Hematopoietic multipotent progenitor cell treated with erythropoietin and hydrocortisone succinate and interleukin-3 and kit ligand, for 6 days (in vitro differentiated cells): ENCODE results near the gene ALDOC.
"Not testable (repeated sequence)": the region's sequence is repeated elsewhere in the genome, so short reads cannot be mapped to it uniquely, and the experiment has no call there.

ENCODE experiments used
- DNase-seq: peaks from one replicate; pipeline ENCODE4 v3.0.0-alpha.2; 2015

Gene ALDOC

DNA sequence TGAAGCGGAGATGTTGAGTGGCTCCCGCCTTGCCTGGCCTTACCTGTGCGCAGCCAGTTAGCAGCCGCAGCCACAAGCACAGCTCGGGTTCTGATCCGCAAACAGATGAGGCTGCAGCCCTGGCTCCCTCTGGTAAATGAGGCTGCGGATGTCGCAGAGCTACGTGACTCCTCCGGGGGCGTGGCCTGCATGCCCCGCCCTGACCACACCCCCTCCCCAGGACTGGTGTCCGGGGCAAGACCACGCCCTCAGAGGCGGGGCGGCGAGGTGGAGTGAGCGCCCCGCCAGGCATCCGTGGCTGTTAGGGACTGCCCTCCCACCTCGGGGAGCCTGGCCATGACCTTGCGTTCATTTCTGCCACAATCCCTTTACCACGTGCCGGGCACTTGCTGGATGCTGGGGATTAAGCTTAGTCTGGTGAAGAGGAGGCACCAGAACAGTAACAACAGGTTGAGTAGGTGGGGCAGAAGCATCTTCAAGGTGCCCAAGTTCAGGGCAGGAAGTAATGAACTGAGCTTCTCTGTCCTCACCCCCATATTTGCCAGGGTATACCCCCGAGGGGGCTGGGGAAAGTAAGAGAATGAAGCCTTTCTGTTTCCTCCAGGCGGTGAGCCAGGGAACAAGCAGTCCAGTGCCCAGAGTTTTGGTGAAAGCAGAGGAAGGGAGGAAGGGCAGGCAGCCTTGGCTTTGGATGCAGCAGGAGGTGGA, at the start of gene ALDOC:
Gene ALDOC (minus strand): TSS at position 138 of the 708 bp plus-strand sequence. CDS start 1,363 bp downstream, outside the sequence.
- DNase-seq: peak; percentile 98

DNA sequence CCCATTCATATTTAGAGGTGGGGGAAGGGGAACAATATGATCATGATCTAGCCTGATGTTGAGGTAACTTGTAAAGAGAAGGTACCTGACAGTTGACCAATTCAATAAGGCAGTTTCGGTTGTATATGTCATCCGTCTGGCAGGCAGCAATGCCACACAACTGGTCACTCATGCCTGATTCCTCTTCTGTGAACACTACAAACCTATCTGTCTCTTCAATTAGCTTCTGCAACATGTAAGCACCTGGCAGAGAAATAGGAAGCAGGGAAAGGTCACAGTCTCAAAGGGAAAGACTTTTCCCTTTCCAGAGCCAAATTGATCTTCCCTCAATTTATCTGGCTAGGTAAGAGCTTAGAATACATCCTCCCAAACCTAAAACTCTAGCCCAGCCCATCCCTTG, 47.5 kb upstream of the ALDOC start:
- DNase-seq: no peak

DNA sequence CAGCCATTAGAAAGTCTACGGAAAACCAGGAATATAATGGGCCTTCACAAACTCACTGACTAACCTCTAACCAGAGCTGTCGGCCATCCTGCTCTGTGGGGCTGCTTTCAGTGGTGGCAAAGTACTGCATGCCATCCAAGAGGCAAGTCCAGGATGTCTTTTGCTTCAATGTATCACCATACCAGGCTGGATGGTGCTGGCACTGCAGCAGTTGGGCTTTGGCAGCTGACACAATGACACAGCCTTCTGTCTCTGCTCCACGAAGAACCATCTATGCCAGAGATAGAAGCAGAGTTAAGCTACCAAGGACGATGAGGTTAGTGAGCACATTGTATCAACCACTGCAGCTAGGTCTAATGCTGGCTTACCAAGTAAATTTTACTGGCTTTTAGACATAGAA, 47.0 kb upstream of the ALDOC start:
- DNase-seq: no peak

DNA sequence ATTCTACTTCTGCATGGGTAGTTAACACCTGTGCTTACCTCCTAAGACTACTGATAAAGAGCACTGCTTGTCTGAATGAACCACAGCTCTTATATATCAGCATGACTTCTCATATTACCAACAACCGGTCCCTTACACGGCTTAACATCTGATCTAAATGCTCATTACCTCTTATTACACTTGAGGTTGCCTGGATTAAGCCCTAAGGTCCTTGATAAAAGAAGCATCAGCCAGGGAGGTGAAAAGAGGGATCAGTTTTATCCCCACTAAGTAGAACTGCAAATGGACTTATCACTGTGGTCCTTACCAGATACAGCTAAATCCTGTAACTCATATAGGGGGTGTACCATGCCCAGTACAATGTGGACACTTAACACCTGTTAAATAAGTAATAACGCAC, 45.5 kb upstream of the ALDOC start:
- no peak for DNase-seq

DNA sequence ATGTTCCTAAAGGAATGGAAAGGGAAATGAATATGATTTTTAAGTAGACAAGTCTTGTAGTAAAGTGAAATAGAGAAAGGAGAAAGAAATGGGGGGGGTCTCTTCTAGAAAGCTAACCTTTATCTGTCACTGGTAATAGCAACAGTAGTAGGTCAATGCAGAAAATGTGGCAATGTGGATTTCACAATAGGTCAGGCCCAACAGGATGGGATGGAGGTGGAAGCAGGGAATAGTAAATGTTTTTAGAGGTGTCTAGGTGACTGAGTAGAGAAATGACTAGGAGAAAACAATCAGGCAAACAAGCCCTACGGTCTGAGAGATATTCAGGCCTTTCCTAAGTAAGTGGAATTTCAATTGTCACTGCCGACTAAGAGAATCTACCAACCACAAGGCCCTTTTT, 43.3 kb upstream of the ALDOC start:
- no peak for DNase-seq

DNA sequence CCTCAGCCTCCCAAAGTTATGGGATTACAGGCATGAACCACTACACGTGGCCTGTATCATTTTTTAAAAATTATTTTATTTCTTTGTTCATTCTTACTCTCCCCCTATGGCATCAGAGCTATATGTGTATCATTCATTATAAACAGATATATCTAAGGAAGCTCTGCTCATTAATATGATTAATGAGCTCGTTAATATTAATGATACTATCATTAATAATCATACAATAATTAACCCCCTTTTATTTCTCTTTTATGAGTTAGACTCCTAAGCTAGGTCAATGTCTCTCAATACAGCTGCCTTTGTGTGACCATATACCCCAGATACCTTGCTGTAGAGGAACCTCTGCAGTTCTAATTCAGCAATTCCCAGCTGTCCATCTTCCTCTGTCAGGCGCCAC, 41.8 kb upstream of the ALDOC start:
- no peak for DNase-seq

DNA sequence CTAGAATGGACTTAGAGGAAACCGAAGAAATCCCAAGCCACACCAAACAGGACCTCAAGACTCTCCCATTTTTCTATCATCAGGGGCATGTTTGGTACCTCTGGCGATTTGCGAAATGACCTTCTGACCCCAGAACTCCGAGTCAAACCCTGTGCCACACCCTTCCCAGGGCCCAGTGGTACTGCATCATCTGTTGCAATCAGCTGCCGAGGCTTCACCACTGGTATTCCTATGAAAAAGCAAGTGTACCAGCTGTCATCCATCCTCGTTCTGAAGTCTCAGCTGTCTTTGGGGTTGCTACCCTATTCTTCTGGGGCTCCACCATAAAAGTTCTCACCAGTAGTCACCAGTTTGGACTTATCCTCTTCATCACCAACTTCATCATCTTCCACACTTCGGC, 39.6 kb upstream of the ALDOC start:
- DNase-seq: no peak

DNA sequence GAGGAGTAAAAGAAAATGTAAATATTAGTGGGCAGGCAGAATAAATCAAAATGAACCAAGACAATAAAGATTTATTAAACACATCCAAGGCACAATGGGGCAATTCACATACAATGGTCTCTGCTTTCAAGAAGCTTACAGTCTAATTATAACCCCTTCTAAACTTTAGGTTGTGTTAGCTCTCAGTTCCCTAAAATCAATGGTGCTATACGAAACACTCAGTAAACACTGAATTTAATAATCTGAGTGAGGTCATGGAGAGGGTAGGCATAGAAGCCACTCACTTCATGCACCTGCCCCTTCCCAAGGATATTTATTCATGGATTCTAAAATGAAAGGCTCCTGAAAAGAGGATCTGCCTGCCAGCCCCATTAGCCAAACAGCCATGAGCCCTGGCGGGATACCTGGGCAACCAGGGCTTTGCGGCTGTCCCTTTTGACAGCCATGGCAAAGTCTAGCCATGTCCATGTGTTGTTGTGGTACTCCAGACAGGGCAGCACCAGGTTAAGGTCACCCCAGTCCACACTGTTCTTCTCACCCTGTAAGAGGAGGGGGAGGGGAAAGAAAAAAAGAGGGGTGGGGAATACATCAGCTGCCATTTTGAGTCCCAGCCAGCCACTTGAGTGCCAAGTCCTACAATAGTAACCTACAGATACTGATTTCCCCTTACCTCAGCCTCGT, 38.7 kb upstream of the ALDOC start:
- no peak for DNase-seq

DNA sequence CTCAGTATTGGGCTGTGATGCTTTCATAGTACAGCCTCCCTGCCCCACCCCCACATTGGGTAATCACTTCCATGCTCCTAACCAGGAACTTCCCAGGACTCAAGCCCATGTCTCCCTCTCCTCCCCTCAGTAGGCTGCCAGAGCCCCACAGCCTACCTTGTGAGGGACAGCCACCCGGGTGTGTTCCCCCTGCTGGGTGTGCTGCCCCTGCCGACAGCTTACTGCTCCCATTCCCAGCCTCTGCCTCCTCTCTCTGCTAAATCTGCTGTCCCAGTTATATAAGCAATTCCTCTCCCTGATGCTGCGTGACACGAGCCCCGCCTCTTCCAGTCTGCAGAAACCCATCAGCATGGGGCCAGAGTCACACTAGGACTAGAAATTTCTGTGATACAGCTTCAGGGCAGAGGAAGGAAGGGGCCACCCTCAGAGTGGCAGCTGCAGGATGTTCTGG, 37.3 kb upstream of the ALDOC start, which contains the start of gene RSKR:
Gene RSKR (minus strand): TSS at position 255 of the 451 bp plus-strand sequence. CDS start 24 bp downstream, at position 231.
- DNase-seq: no peak

DNA sequence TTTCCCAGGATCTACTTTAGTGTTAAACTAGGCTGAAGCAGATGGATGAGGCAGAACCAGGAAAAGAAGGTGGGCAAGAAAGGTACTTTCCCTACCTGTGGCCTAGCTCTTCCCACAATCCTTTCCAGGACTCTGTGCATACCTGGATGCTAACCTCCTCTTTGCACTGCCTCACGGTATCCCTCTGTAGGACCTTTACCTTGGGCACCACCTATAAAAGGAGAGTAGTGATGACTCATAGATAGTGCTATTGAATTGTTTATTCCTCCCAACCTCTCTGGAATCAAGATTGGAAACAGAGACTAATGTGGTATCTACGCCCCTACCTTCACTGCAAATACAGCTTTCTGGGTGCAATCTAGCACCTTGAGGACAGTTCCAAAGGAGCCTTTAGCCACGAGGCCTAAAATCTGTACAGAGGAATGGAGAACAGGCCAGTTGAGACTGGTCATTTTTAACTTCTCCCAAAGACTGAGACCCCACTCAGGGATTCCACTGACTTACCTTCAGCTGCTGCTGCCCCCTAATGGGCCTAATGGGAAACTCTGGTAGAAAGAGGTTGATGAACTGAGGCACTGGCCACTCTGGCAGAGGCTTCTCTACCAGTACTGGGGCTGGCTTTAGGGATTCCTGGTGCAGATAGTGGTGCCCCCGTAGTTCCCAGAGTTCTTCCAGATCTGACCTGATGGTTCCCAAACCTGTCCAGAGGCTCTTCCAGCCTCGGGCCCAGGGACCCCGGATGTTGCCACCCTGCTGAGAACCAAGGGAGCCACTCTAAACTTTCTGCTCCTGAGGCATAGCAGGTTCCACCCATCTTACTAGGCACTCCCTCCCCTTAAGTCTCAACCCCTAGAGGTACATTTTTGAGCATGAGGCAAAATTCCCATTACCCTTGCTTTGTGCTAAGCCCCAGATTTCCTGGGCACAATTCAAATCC, 36.5 kb upstream of the ALDOC start:
- peak; percentile 55 for DNase-seq

DNA sequence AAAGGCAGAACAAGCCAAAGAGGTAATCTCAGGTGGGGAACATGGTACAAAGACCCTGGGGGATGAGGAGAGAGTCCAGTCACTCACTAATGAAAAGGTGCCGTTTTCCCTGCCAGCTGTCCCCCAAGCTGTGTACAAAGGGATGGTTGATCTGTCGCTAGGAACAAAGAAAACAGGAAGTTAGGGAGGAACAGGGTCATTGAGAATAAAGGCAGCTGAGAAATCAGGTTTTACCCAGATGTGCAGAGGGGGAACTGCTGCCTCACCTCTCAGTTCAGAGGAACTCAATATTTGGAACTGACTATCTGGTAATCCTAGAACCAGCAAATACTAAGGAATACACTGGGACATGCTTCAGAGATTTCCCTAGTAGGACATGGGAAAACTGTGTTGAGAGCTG, 35.8 kb upstream of the ALDOC start:
- no peak for DNase-seq

DNA sequence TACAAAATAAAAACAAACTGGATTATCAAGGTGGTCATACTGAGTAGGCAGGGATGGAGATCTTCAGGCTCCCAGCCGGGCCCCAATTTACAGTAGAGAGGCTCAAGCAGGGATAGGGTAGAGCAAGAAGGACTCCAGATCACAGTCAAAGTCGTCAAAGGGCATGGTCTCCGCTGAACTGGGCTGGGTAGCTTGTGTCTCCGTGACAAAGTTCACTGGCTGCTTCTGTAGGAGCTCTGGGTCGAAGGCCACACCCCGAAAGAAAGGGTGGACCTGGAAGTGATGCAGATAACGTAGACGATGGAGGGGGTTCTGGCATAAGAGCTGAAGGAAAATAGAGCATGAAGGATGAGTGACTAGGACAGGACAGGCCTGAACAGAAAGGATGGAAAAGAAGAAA, 33.7 kb upstream of the ALDOC start:
- no peak for DNase-seq

DNA sequence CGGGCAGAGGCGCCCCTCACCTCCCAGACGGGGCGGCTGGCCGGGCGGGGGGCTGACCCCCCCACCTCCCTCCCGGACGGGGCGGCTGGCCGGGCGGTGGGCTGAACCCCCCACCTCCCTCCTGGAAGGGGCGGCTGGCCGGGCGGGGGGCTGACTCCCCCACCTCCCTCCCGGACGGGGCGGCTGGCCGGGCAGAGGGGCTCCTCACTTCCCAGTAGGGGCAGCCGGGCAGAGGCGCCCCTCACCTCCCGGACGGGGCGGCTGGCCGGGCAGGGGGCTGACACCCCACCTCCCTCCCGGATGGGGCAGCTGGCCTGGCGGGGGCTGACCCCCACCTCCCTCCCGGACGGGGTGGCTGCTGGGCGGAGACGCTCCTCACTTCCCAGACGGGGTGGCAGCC, 27.3 kb upstream of the ALDOC start:
- not testable (repeated sequence) for DNase-seq

DNA sequence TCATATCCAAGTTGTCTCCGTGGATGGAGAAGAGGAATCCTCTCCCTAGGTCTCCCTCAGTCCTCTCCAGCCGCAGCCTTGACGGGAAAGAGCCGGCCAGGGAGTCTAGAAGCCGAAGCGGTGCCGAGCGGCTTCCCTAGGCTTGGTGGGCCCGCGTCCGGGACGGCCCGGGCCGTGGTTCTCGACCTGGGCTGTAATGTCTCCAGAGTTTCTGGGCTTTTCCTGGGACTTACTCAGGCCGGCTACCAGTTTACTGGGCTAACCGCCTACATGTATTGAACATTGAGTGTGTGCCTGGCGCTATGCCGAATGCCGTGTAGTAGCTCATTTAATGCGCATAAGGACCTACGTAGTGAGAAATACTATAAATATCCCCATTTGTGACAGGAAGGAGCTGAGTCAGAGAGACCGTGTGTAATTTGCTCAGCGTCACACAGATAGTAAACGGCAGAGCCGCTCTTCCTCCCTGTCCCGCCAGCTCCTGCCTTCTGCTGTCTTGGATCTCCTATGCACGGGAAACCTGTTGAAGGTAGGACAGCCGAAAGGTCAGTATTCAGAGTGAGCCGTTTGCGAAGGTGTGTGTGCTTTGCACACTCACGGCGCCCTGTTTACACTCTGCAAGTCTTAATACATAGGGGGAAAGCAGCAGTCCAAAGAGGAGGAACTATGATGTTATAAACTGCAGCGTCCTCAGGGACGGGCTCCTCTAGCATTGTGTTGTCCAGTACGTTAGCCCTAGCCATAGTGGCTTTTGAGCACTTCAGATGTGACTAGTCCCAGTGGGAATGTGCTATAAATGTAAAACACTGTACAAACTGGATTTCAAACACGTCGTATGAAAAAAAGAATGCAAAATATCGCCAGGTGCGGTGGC, 22.9 kb upstream of the ALDOC start:
- DNase-seq: peak; percentile 83

DNA sequence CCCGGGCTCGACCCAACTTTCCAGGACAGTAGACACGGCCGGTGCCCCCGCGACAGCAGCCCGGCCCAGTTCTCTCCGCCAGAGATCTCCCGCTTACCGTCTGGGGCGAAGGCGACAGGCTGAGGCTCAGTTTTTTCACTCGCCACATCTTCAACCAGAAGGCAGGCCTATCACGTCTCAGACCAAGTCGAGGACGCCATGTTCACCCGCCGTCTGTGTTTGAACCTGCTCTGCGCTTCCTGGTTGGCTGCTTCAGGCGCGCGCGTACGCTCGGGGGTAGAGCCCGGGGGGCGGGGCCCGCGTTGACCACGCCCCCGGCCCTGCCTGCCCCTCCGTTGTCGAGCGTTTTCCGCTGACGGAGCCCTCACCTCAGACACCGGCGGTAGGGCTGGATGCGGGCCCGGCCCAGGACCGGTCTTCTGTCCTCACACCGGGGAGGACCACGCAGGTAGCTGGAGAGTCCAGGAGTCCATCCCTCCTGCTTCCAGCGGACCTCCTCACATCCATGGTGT, 22.2 kb upstream of the ALDOC start, which contains the start of gene SPAG5:
Gene SPAG5 (minus strand): TSS at position 227 of the 512 bp plus-strand sequence. CDS start 79 bp downstream, at position 148.
- DNase-seq: peak; percentile 97

DNA sequence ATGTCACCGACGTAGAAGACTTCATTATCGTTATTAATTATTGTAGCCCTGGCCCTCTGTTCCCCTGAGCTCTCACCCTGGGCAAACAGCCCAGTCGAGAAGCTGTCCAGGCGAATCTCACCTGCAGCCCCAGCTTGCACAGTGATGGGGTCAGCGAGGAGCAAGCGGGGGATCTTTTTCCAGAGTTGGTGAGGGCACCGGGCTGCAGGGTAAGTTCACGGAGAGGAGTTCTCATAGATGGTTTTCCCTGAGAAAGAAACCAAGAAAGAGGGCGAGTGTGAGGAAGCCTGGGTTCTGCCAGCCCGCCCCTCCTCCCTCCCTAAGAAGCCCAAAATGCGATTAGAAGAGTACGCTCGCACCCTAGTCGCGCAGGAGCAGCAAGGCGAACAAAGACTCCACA, 21.7 kb upstream of the ALDOC start:
- no peak for DNase-seq

DNA sequence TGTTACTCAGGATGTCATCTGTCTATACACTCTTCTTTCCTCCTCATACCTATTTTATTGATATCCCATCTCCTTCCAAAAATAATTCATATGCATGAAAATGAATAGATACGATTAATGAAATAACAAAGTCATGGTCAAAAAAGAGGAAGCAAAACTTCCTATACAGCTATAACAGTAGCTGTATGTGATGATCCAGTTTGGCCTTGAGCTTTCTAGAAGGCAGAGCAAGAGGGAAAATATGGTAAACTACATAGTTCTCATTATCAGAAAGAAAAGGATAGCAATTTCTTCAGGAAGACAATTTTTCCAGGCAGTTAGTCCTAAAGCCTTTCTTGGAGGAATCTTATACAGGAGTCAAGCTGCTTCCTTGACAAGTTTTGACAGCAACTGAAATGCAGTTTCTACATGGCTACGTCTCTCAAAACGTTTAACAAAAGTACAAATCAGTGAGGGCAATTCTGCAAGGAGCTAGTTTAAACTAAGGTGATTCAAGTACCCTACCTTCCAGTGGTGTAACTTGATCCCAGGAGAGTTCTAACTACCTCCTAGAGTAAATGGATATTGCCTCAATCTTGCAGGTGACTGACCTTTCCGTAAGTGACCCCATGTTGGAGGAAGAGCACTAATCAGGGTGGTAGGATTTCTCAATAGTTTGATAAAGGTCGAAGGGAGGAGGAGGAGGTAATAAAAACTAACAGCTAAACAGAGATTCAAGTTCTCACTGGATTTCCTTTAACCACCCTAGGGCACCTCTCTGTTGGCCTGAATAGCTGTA, 21.1 kb upstream of the ALDOC start:
- peak; percentile 42 for DNase-seq

DNA sequence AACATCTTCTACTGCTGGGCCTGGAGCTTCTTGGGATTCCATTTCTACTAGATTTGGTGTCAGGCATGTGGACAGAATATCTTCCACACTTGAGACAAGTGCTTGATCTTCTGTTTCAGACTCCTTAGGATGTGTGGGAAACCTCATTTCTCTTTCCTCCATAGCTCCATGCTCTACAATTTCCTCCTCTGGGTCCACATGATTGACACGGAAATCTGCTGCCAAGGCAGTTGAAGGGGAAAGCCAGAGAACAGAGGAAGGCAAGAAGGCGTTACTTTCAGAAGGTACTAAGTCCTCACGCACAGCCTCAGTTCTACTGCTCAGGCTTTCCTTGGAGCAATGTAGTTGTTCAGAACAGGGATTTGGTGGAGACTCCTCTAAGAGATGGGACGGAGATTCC, 15.6 kb upstream of the ALDOC start:
- DNase-seq: no peak

DNA sequence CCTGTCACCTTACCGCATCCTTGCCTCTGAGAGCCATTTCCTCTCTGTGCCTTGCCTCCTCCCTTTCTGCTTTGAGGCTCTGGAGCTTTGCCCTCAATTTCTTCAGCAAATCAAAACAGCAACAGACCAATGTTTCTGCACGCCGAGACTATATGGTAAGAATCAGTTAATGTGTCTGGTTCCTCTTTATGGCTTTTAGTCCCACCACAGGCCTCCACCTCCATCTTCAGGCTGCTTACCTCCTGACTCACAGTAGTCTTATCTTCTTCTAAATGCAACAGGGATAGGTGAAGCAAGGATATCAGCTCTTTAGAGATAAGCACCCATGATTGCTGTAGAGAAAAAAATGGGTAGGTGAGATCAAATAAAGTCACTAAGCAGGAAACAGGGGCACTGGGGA, 9.2 kb upstream of the ALDOC start:
- no peak for DNase-seq

DNA sequence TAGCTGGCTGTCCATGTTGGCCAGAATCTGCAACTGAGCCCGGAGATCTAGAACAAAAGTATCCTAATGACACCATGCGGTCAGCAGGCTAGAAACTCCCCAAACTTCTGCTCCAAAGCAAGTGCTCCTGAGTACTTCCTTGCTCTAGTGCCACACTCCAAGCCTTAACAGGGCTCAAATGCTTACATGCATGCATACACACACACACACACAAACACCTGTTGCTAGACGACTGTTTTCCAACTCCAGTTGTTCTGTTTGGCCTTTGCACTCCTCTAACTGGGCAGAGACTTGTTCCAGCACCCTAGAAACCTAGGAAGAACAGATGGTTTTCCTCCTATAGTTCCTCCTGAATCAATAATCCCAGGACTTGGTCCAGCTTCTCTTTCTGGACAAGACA, 7.7 kb upstream of the ALDOC start:
- DNase-seq: no peak

DNA sequence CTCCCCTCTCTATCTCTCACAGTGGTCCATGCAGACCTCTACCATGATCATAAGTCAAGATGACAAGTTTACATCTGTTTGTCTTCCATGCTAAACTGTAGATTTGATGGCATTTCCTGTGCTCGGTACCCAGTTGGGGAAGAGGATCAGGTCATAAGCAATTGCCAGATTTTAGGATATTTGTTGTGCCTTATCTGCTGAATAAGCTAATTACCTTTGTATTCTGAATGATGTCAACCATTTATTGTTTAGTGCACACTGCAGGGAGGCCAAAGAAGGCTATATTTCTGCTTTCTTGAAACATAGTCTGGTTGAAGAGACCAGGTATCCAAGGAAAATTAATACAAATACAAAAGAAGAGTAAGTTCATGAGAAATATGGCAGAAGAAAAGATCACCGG, 5.8 kb upstream of the ALDOC start:
- DNase-seq: no peak
